Activated T-helper 17 cell treated with anti-CD3 and anti-CD28 coated beads, Interleukin-2, amount 50 U/mL, for 72 hours (primary cell): ENCODE results near the gene HPCAL1. TPM values are rescaled to one million over a fixed set of nuclear protein-coding genes. Genes with fewer than 3 reads are reported as not detected.

Source experiments
- ATAC-seq: fragments of 150-1000 bp; cut with Tn5 transposase; replicated peaks from 2 replicates; pipeline ENCODE4 v1.10.0; 2021; ENCODE audit warnings: mild to moderate bottlenecking, moderate library complexity
- H3K27ac Mint-ChIP-seq: one replicate; pipeline ENCODE4 v1.8.0; 2022; ENCODE audit warnings: mixed read lengths
- H3K27me3 Mint-ChIP-seq: one replicate; pipeline ENCODE4 v1.8.0; 2022; ENCODE audit warnings: mixed read lengths
- H3K36me3 Mint-ChIP-seq: one replicate; pipeline ENCODE4 v1.8.0; 2022; ENCODE audit warnings: low read depth, mild to moderate bottlenecking, mixed read lengths
- H3K4me1 Mint-ChIP-seq: one replicate; pipeline ENCODE4 v1.8.0; 2022; ENCODE audit warnings: mixed read lengths
- H3K4me3 Mint-ChIP-seq: one replicate; pipeline ENCODE4 v1.8.0; 2022; ENCODE audit warnings: mild to moderate bottlenecking, mixed read lengths
- H3K9me3 Mint-ChIP-seq: one replicate; pipeline ENCODE4 v1.8.0; 2022; ENCODE audit warnings: mixed read lengths
- total RNA-seq, 2 donors: library from RNA; stranded (reverse); gene quantifications; one replicate each; pipeline ENCODE4 v1.2.3, GENCODE V29; 2022

HPCAL1 gene
- total RNA-seq, 2 donors from 2014 or later, result 57.9 to 139 TPM

DNA sequence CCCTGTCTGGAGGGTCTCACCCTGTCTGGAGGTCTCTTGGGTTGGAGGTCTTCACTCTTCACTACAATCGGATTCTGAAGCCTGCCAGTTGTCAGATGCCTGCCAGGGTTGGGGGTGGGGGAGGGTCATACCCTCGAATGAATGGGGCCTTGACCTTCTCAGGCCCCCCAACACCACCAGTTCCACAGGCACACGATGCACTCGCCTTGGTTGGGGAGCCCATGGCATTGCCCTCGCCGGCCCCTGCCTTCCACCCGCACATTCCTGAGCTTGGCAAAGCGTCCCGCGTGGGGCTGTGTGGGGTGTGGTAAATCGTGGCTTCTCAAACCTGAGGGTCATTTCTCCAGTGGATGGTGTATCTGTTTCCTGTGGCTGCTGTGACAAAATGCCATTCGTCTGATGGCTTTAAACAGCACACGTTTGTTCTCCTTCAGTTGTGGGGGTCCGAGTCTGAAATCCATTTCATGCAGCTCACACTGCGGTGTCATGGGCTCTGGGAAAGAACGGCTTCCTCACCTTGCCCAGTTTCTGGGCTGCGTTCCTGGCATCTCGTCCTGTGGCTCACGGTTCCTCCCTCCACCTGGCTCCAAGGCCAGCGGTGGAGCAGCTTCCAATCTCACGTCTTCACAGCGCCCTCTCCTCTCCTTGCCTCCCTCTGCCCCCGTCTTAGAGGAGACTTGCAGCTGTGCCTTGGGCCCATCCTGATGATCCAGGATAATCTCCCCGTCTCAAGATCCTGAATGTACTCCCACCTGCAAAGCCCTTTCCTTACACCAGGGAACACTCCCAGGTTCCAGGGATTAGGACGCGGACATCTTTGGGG, 38.0 kb upstream of the HPCAL1 start:
- H3K36me3 Mint-ChIP-seq, result no peaks in the 10 kb centered on the region
- H3K4me1 Mint-ChIP-seq, result no peaks in the 10 kb centered on the region
- no peaks in the 10 kb centered on the region for H3K9me3 Mint-ChIP-seq
- H3K27me3 Mint-ChIP-seq, result peaks cover 3% of the 10 kb centered on the region
- ATAC-seq, result no peak
- no peak overlapping the region for H3K4me3 Mint-ChIP-seq
- no peak overlapping the region for H3K27ac Mint-ChIP-seq

DNA sequence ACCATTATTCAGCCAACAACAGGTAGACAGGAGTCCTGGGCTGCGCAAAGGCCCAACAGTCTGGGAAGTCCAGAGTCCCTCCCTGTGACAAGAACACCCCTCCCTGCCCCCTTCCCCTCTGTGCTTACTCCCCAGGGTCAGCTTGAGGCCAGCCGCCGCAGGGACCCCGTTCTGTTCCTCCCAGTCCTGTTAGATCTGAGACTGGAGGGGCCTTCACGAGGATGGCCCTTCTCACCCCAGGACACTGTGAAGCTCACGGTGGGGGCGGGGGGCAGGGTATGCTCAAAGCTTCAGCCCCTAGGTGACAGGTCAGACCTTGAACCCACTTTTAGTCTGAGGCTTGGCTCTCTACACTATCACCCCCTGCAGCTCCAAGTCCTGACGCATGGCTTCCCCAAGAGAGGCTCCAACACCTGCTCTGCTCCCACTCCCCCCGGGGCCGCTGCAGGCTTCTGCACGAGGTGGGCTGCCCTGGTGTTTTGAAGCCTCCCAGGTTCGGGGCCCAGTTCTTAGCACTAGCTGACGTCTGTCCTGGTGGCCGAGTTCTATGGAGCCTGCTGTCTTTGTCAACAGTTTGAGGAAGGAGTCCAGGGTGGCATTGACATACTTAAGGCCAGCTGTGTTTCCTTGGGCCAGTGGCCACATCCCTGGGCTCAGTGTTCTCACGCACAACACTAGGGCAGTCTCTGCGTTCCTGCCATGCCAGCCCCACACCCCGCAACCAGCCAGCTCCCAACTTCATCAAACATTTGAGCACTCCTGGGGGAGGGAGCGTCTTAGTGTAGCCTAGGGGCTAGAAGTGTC, 37.2 kb upstream of the HPCAL1 start:
- H3K27ac Mint-ChIP-seq, result peak overlapping the region; percentile 31
- H3K9me3 Mint-ChIP-seq, result no peaks in the 10 kb centered on the region
- H3K27me3 Mint-ChIP-seq, result peaks cover 3% of the 10 kb centered on the region
- H3K36me3 Mint-ChIP-seq, result no peaks in the 10 kb centered on the region
- no peak for ATAC-seq
- H3K4me3 Mint-ChIP-seq, result no peak overlapping the region
- H3K4me1 Mint-ChIP-seq, result peaks cover under 1% of the 10 kb centered on the region

- Mint-ChIP-seq H3K9me3 (no peaks in the 10 kb centered on the region), H3K4me3 (no peak overlapping the region), H3K27me3 (peaks cover 3% of the 10 kb centered on the region), H3K4me1 (peaks cover 4% of the 10 kb centered on the region), H3K27ac (peak overlapping the region; percentile 31), H3K36me3 (no peaks in the 10 kb centered on the region)
- no peak for ATAC-seq
These were observed 36.5 kb upstream of the HPCAL1 start for GRCh38 chr2:10266133-10266620.

GRCh38 chr2:10267036-10267435, 35.7 kb upstream of the HPCAL1 start:
- Mint-ChIP-seq H3K36me3 (no peaks in the 10 kb centered on the region), H3K9me3 (no peaks in the 10 kb centered on the region), H3K4me3 (no peak overlapping the region), H3K27ac (no peak overlapping the region), H3K27me3 (peaks cover 1% of the 10 kb centered on the region), H3K4me1 (peaks cover 4% of the 10 kb centered on the region)
- ATAC-seq, result no peak

GRCh38 chr2:10267551-10268465, 34.9 kb upstream of the HPCAL1 start:
- H3K4me1 Mint-ChIP-seq, result peaks cover 4% of the 10 kb centered on the region
- ATAC-seq, result no peak

GRCh38 chr2:10269291-10269690, 33.4 kb upstream of the HPCAL1 start:
- no peak overlapping the region for H3K4me3 Mint-ChIP-seq
- no peaks in the 10 kb centered on the region for H3K9me3 Mint-ChIP-seq
- no peaks in the 10 kb centered on the region for H3K27me3 Mint-ChIP-seq
- ATAC-seq, result no peak
- no peaks in the 10 kb centered on the region for H3K36me3 Mint-ChIP-seq
- no peak overlapping the region for H3K27ac Mint-ChIP-seq
- H3K4me1 Mint-ChIP-seq, result peaks cover 4% of the 10 kb centered on the region

More at GRCh38 chr2:10267551-10268465, 34.9 kb upstream of the HPCAL1 start:
- no peaks in the 10 kb centered on the region for H3K27me3 Mint-ChIP-seq
- H3K27ac Mint-ChIP-seq, result no peak overlapping the region
- H3K36me3 Mint-ChIP-seq, result no peaks in the 10 kb centered on the region
- H3K9me3 Mint-ChIP-seq, result no peaks in the 10 kb centered on the region
- H3K4me3 Mint-ChIP-seq, result no peak overlapping the region

- Mint-ChIP-seq H3K4me1 (peaks cover 4% of the 10 kb centered on the region), H3K27ac (no peak overlapping the region), H3K9me3 (no peaks in the 10 kb centered on the region), H3K27me3 (no peaks in the 10 kb centered on the region), H3K4me3 (no peak overlapping the region), H3K36me3 (no peaks in the 10 kb centered on the region)
- ATAC-seq, result no peak
These were observed 32.7 kb upstream of the HPCAL1 start for GRCh38 chr2:10269711-10270610.

- H3K27me3 Mint-ChIP-seq, result no peaks in the 10 kb centered on the region
- no peak for ATAC-seq
- H3K36me3 Mint-ChIP-seq, result no peaks in the 10 kb centered on the region
- no peak overlapping the region for H3K27ac Mint-ChIP-seq
- H3K9me3 Mint-ChIP-seq, result no peaks in the 10 kb centered on the region
- H3K4me1 Mint-ChIP-seq, result peaks cover 4% of the 10 kb centered on the region
- H3K4me3 Mint-ChIP-seq, result no peak overlapping the region
These were observed 31.2 kb upstream of the HPCAL1 start for GRCh38 chr2:10271509-10271908.

DNA sequence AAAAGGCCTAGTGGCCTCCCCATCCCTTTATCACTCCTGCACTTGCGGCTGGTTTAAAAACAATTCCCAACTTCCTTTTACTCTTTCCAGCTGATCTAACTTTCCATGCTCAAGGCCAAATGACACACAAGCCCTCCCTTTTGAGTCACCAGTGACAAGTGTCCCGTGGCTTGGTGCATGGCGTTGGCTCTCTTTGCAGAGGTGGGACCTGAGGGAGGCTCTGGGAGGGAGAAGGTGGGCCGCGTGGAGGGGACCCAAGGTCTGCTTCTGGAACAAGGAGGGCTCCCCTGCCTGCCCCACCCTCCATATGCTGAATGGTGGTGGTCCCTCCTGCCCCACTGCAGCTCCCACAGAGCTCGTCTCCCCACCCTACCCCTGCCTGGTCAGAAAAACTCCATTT, 30.8 kb upstream of the HPCAL1 start:
- Mint-ChIP-seq H3K27me3 (no peaks in the 10 kb centered on the region), H3K4me3 (no peak overlapping the region), H3K36me3 (no peaks in the 10 kb centered on the region), H3K27ac (no peak overlapping the region), H3K9me3 (no peaks in the 10 kb centered on the region), H3K4me1 (peaks cover 4% of the 10 kb centered on the region)
- no peak for ATAC-seq

GRCh38 chr2:10272464-10272863, 30.2 kb upstream of the HPCAL1 start:
- H3K9me3 Mint-ChIP-seq, result no peaks in the 10 kb centered on the region
- peaks cover 4% of the 10 kb centered on the region for H3K4me1 Mint-ChIP-seq
- H3K4me3 Mint-ChIP-seq, result no peak overlapping the region
- H3K27ac Mint-ChIP-seq, result no peak overlapping the region
- H3K27me3 Mint-ChIP-seq, result no peaks in the 10 kb centered on the region
- no peaks in the 10 kb centered on the region for H3K36me3 Mint-ChIP-seq
- ATAC-seq, result no peak

DNA sequence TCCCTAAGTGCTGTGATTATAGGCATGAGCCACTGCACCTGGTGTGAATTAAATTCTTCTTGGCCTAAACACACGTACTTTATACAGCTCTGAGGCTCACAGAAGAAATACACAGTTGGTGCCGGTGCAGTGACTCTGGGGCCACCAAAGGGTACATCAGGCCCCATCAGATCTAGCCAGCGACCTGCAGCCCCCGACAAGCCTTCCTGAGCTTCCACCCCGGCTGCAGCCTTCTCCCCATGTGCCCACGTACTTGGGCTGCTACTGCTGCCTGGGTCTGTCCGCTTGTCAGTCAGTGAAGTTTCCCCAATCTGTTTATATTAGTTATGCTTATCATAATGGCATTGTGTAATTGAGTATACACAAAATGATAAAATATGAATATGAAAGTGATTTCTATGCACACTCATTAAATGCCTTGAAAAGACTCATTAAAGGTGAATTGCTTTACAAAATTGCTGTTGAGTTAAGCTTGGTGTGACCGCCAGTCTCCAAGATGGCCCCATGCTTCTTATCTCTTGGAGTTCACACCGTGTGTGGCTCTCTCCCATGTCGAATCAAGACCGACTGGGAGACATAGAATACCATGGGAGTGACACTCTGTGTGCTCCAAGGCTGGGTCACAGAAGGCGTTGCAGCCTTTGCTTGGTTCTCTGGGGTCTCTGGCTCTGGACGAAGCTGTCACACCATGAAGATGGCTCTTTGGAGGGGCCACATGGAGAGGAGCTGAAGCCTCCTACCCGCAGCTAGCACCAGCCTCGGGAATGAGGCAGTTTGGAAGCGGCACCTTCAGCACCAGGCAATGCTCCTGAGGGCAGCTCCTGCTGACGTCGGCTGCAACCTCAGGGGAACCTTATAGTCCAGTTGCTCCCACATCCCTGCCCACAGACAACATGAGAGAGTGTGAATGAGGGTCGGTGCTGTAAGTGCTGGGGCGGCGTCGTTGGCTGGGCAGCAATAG, 29.2 kb upstream of the HPCAL1 start:
- Mint-ChIP-seq H3K4me3 (no peak overlapping the region), H3K4me1 (peaks cover 8% of the 10 kb centered on the region), H3K36me3 (no peaks in the 10 kb centered on the region), H3K27me3 (no peaks in the 10 kb centered on the region), H3K27ac (no peak overlapping the region), H3K9me3 (no peaks in the 10 kb centered on the region)
- no peak for ATAC-seq

GRCh38 chr2:10274376-10274775, 28.3 kb upstream of the HPCAL1 start:
- ATAC-seq, result no peak
- Mint-ChIP-seq H3K27ac (no peak overlapping the region), H3K36me3 (no peaks in the 10 kb centered on the region), H3K4me3 (no peak overlapping the region), H3K27me3 (no peaks in the 10 kb centered on the region), H3K9me3 (no peaks in the 10 kb centered on the region), H3K4me1 (peaks cover 14% of the 10 kb centered on the region)
